ENCODE measurements around the gene SRPK2.

DNA sequence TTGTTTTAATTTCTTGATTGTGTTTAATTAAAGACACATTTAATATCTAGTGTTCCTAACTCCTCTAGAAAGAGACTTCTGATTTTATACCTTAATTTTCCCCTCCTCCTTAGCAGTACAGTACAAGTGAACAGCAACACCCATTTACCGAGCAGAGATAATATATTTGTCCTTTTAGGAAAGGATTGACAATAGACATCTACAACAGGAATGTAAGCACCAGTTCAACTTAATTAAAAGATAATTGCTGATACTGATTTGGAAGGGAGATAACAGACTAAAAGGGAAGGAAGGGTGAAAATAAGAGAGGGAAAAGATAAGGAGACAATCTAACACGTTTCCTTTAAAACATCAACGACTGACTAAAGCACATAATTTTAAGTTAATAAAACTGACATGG is 119.3 kb downstream of the SRPK2 start:
- TF ChIP-seq, protein P1, sequence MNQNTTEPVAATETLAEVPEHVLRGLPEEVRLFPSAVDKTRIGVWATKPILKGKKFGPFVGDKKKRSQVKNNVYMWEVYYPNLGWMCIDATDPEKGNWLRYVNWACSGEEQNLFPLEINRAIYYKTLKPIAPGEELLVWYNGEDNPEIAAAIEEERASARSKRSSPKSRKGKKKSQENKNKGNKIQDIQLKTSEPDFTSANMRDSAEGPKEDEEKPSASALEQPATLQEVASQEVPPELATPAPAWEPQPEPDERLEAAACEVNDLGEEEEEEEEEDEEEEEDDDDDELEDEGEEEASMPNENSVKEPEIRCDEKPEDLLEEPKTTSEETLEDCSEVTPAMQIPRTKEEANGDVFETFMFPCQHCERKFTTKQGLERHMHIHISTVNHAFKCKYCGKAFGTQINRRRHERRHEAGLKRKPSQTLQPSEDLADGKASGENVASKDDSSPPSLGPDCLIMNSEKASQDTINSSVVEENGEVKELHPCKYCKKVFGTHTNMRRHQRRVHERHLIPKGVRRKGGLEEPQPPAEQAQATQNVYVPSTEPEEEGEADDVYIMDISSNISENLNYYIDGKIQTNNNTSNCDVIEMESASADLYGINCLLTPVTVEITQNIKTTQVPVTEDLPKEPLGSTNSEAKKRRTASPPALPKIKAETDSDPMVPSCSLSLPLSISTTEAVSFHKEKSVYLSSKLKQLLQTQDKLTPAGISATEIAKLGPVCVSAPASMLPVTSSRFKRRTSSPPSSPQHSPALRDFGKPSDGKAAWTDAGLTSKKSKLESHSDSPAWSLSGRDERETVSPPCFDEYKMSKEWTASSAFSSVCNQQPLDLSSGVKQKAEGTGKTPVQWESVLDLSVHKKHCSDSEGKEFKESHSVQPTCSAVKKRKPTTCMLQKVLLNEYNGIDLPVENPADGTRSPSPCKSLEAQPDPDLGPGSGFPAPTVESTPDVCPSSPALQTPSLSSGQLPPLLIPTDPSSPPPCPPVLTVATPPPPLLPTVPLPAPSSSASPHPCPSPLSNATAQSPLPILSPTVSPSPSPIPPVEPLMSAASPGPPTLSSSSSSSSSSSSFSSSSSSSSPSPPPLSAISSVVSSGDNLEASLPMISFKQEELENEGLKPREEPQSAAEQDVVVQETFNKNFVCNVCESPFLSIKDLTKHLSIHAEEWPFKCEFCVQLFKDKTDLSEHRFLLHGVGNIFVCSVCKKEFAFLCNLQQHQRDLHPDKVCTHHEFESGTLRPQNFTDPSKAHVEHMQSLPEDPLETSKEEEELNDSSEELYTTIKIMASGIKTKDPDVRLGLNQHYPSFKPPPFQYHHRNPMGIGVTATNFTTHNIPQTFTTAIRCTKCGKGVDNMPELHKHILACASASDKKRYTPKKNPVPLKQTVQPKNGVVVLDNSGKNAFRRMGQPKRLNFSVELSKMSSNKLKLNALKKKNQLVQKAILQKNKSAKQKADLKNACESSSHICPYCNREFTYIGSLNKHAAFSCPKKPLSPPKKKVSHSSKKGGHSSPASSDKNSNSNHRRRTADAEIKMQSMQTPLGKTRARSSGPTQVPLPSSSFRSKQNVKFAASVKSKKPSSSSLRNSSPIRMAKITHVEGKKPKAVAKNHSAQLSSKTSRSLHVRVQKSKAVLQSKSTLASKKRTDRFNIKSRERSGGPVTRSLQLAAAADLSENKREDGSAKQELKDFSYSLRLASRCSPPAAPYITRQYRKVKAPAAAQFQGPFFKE (tag by site-specific recombination; IDR thresholded peaks at IDR 0.05; ENCODE audit: borderline replicate concordance), result no peak
- TF ChIP-seq, protein P2, sequence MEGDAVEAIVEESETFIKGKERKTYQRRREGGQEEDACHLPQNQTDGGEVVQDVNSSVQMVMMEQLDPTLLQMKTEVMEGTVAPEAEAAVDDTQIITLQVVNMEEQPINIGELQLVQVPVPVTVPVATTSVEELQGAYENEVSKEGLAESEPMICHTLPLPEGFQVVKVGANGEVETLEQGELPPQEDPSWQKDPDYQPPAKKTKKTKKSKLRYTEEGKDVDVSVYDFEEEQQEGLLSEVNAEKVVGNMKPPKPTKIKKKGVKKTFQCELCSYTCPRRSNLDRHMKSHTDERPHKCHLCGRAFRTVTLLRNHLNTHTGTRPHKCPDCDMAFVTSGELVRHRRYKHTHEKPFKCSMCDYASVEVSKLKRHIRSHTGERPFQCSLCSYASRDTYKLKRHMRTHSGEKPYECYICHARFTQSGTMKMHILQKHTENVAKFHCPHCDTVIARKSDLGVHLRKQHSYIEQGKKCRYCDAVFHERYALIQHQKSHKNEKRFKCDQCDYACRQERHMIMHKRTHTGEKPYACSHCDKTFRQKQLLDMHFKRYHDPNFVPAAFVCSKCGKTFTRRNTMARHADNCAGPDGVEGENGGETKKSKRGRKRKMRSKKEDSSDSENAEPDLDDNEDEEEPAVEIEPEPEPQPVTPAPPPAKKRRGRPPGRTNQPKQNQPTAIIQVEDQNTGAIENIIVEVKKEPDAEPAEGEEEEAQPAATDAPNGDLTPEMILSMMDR (tag by site-specific recombination; IDR thresholded peaks at IDR 0.05), result no peak
- no peak for TF ChIP-seq REPIN1 (tag by site-specific recombination; IDR thresholded peaks at IDR 0.05; ENCODE audit: low read depth)
- TF ChIP-seq, protein P3, sequence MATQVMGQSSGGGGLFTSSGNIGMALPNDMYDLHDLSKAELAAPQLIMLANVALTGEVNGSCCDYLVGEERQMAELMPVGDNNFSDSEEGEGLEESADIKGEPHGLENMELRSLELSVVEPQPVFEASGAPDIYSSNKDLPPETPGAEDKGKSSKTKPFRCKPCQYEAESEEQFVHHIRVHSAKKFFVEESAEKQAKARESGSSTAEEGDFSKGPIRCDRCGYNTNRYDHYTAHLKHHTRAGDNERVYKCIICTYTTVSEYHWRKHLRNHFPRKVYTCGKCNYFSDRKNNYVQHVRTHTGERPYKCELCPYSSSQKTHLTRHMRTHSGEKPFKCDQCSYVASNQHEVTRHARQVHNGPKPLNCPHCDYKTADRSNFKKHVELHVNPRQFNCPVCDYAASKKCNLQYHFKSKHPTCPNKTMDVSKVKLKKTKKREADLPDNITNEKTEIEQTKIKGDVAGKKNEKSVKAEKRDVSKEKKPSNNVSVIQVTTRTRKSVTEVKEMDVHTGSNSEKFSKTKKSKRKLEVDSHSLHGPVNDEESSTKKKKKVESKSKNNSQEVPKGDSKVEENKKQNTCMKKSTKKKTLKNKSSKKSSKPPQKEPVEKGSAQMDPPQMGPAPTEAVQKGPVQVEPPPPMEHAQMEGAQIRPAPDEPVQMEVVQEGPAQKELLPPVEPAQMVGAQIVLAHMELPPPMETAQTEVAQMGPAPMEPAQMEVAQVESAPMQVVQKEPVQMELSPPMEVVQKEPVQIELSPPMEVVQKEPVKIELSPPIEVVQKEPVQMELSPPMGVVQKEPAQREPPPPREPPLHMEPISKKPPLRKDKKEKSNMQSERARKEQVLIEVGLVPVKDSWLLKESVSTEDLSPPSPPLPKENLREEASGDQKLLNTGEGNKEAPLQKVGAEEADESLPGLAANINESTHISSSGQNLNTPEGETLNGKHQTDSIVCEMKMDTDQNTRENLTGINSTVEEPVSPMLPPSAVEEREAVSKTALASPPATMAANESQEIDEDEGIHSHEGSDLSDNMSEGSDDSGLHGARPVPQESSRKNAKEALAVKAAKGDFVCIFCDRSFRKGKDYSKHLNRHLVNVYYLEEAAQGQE (tag by site-specific recombination; IDR thresholded peaks at IDR 0.05), result no peak
- TF ChIP-seq TCF7L2 (IDR thresholded peaks at IDR 0.05; ENCODE audit: borderline replicate concordance, low read depth, low read length), result no peak
- TF ChIP-seq ZNF146 (tag by site-specific recombination; IDR thresholded peaks at IDR 0.05), result no peak
- TF ChIP-seq ZNF366 (tag by site-specific recombination; conservative IDR thresholded peaks at IDR 0.05), result peak; percentile 76
- TF ChIP-seq, protein P4, sequence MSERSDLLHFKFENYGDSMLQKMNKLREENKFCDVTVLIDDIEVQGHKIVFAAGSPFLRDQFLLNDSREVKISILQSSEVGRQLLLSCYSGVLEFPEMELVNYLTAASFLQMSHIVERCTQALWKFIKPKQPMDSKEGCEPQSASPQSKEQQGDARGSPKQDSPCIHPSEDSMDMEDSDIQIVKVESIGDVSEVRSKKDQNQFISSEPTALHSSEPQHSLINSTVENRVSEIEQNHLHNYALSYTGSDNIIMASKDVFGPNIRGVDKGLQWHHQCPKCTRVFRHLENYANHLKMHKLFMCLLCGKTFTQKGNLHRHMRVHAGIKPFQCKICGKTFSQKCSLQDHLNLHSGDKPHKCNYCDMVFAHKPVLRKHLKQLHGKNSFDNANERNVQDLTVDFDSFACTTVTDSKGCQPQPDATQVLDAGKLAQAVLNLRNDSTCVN (tag by site-specific recombination; optimal IDR thresholded peaks at IDR 0.05), result no peak
- TF ChIP-seq ZNF211 (tag by site-specific recombination; IDR thresholded peaks at IDR 0.05; ENCODE audit: low read depth), result no peak
- no peak for TF ChIP-seq ZFHX2 (tag by site-specific recombination; conservative IDR thresholded peaks at IDR 0.05)
- TF ChIP-seq, protein P5, sequence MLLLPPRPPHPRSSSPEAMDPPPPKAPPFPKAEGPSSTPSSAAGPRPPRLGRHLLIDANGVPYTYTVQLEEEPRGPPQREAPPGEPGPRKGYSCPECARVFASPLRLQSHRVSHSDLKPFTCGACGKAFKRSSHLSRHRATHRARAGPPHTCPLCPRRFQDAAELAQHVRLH (tag by site-specific recombination; IDR thresholded peaks at IDR 0.05), result no peak
- TF ChIP-seq ZNF670 (tag by site-specific recombination; IDR thresholded peaks at IDR 0.05; ENCODE audit: low read depth), result no peak
- no peak for TF ChIP-seq ZNF132 (tag by site-specific recombination; IDR thresholded peaks at IDR 0.05; ENCODE audit: borderline replicate concordance)

Measured in HEK293 (cell line).